ENCODE results near the gene DENND1A. TPM values are rescaled to one million over a fixed set of nuclear protein-coding genes. Genes with fewer than 3 reads are reported as not detected.

The DENND1A gene
- total RNA-seq, 1 donor from 2014 or later: 48.1 TPM

DNA sequence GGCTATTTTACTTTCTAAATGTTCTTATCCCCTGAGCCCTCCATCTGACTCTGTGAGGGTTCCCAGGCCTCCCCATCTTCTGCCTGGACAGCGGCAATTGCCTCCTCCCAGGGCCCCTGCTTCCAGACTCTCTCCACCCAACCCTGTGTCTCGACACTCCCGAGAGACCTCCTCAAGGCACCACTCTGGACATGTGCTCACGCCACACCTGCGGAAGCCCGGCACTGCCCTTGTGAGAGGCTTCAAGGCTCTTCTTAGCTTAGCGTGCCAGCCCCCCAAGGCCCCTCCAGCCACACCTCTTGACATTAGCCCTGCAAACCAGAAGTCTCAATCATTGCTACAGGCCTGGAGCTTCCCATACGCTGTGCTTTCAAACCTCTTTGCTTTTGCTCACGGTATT lies 449.8 kb downstream of the DENND1A start:
- H3K36me3 Mint-ChIP-seq: no peaks in the 10 kb centered on the region
- no peak overlapping the region for H3K4me3 Mint-ChIP-seq
- H3K36me3 ChIP-seq: no peaks in the 10 kb centered on the region
- H3K9me3 ChIP-seq (ENCODE audit: low read depth): no peaks in the 10 kb centered on the region
- no peaks in the 10 kb centered on the region for H3K27me3 ChIP-seq
- no peak overlapping the region for H3K27ac ChIP-seq
- H3K9me3 Mint-ChIP-seq: no peaks in the 10 kb centered on the region
- H4K20me1 ChIP-seq (ENCODE audit: low read depth): peaks cover 21% of the 10 kb centered on the region
- peaks cover 4% of the 10 kb centered on the region for H3K27me3 Mint-ChIP-seq (ENCODE audit: insufficient read depth, low read depth)
- H3K4me1 Mint-ChIP-seq: peaks cover 13% of the 10 kb centered on the region
- H3K4me3 ChIP-seq: no peak overlapping the region
- H3K4me1 ChIP-seq: peaks cover 20% of the 10 kb centered on the region
- no peak overlapping the region for H2AFZ ChIP-seq (replicated peaks)
- H3K4me2 ChIP-seq: peak overlapping the region; percentile 23
- no peak overlapping the region for H3K27ac Mint-ChIP-seq
- no peak overlapping the region for H3K9ac ChIP-seq
- no peaks in the 10 kb centered on the region for H3F3A ChIP-seq (ENCODE audit: low read depth)
- TF ChIP-seq EZH2 (IDR thresholded peaks at IDR 0.05): no peak
- TF ChIP-seq EZH2phosphoT487 (IDR thresholded peaks at IDR 0.05): no peak
- TF ChIP-seq, protein P1, sequence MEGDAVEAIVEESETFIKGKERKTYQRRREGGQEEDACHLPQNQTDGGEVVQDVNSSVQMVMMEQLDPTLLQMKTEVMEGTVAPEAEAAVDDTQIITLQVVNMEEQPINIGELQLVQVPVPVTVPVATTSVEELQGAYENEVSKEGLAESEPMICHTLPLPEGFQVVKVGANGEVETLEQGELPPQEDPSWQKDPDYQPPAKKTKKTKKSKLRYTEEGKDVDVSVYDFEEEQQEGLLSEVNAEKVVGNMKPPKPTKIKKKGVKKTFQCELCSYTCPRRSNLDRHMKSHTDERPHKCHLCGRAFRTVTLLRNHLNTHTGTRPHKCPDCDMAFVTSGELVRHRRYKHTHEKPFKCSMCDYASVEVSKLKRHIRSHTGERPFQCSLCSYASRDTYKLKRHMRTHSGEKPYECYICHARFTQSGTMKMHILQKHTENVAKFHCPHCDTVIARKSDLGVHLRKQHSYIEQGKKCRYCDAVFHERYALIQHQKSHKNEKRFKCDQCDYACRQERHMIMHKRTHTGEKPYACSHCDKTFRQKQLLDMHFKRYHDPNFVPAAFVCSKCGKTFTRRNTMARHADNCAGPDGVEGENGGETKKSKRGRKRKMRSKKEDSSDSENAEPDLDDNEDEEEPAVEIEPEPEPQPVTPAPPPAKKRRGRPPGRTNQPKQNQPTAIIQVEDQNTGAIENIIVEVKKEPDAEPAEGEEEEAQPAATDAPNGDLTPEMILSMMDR (IDR thresholded peaks at IDR 0.05): no peak
- no peak for DNase-seq (ENCODE audit: low spot score)
- H3K79me2 ChIP-seq (ENCODE audit: low read depth): no peaks in the 10 kb centered on the region

DNA sequence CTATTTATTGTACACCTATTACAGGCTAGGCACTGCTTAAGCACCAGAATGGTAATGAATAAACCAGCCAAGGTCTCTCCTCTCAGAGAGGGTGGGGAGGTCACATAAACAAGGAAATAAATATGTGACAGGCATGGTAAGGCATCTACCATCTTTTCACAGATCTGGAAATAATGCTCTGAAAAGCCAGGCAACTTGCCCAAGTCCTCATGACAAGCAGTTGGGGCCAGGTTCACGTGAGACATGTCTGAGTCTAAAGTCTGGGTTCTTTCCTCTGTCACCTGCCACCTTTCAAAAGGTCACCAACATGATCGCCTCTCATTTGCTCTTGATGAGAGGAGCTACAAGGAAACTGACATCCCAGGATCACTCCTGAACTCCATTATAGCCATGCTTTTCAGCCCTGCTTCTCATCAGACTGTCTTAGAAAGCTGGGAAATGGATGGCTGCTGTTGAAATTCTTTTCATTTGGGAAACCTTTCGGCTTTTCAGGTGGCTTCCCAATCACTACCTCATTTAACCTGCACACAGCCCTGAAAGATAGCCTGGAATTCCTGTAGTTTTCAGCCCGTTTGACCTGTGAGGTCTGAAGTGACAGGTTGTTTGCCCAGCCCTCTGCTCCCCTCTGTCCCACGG lies 450.8 kb downstream of the DENND1A start:
- no peaks in the 10 kb centered on the region for H3K27me3 ChIP-seq
- Mint-ChIP-seq H3K27me3 (ENCODE audit: insufficient read depth, low read depth) (peaks cover 4% of the 10 kb centered on the region), H3K4me1 (peaks cover 14% of the 10 kb centered on the region), H3K36me3 (no peaks in the 10 kb centered on the region), H3K27ac (no peak overlapping the region), H3K4me3 (no peak overlapping the region), H3K9me3 (no peaks in the 10 kb centered on the region)
- H3K4me2 ChIP-seq: no peak overlapping the region
- H2AFZ ChIP-seq (replicated peaks): no peak overlapping the region
- no peaks in the 10 kb centered on the region for H3K9me3 ChIP-seq (ENCODE audit: low read depth)
- no peak overlapping the region for H3K9ac ChIP-seq
- H3K36me3 ChIP-seq: no peaks in the 10 kb centered on the region
- H3F3A ChIP-seq (ENCODE audit: low read depth): no peaks in the 10 kb centered on the region
- no peak for DNase-seq (ENCODE audit: low spot score)
- H3K4me3 ChIP-seq: no peak overlapping the region
- H3K4me1 ChIP-seq: peaks cover 17% of the 10 kb centered on the region
- H3K27ac ChIP-seq: no peak overlapping the region
- peaks cover 17% of the 10 kb centered on the region for H4K20me1 ChIP-seq (ENCODE audit: low read depth)
- TF ChIP-seq, protein P1 (IDR thresholded peaks at IDR 0.05): no peak
- TF ChIP-seq EZH2 (IDR thresholded peaks at IDR 0.05) (no peak), EZH2phosphoT487 (IDR thresholded peaks at IDR 0.05) (no peak)
- no peaks in the 10 kb centered on the region for H3K79me2 ChIP-seq (ENCODE audit: low read depth)

DNA sequence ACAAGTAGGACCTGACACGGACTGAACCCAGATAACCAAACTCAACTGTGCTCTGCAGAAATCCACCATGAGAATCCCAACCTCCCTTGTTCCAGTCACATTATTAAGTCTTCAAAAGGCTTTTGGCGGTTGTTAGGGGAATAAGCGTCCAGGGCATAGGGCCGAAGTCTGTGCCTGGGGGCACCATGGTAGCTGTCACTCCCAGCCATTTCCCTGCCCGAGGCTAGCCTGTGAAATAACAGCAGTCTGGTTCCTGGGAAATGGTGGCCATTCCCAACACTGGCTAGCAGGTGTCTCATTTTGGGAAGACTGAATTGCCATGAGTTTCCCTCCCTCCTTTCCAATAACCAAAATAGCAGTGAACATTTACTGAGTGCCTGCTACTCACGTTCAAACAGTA lies 451.8 kb downstream of the DENND1A start:
- no peak for DNase-seq (ENCODE audit: low spot score)
- H3K4me1 Mint-ChIP-seq: peaks cover 20% of the 10 kb centered on the region

More for the DNA sequence above, 451.8 kb downstream of the DENND1A start:
- Mint-ChIP-seq H3K27me3 (ENCODE audit: insufficient read depth, low read depth) (peaks cover 7% of the 10 kb centered on the region), H3K36me3 (no peaks in the 10 kb centered on the region), H3K27ac (no peak overlapping the region), H3K4me3 (no peak overlapping the region), H3K9me3 (no peaks in the 10 kb centered on the region)
- TF ChIP-seq, protein P1 (IDR thresholded peaks at IDR 0.05): no peak
- no peak for TF ChIP-seq EZH2 (IDR thresholded peaks at IDR 0.05)
- no peak for TF ChIP-seq EZH2phosphoT487 (IDR thresholded peaks at IDR 0.05)
- no peak overlapping the region for H3K27ac ChIP-seq
- no peak overlapping the region for H3K9ac ChIP-seq
- H3K27me3 ChIP-seq: no peaks in the 10 kb centered on the region
- peaks cover 17% of the 10 kb centered on the region for H3K4me1 ChIP-seq
- H3K4me3 ChIP-seq: no peak overlapping the region
- H3K9me3 ChIP-seq (ENCODE audit: low read depth): no peaks in the 10 kb centered on the region
- no peaks in the 10 kb centered on the region for H3F3A ChIP-seq (ENCODE audit: low read depth)
- no peaks in the 10 kb centered on the region for H3K79me2 ChIP-seq (ENCODE audit: low read depth)
- H2AFZ ChIP-seq (replicated peaks): no peak overlapping the region
- H3K36me3 ChIP-seq: no peaks in the 10 kb centered on the region
- H3K4me2 ChIP-seq: no peak overlapping the region
- peaks cover 14% of the 10 kb centered on the region for H4K20me1 ChIP-seq (ENCODE audit: low read depth)
